Activated CD4-positive, alpha-beta T cell treated with anti-CD3 and anti-CD28 coated beads, Interleukin-2, Interleukin-6, amounts not matched to agents 100 ng/mL and 50 ng/mL, durations not matched to agents 16 hours and 8 hours (primary cell): ENCODE data around the gene REPIN1.
"Not testable (repeated sequence)": the region's sequence is repeated elsewhere in the genome, so short reads cannot be mapped to it uniquely, and the experiment has no call there.

Experiments used
- DNase-seq: peaks from one replicate; pipeline ENCODE4 v3.0.0-alpha.2; 2020

The REPIN1 gene

DNA sequence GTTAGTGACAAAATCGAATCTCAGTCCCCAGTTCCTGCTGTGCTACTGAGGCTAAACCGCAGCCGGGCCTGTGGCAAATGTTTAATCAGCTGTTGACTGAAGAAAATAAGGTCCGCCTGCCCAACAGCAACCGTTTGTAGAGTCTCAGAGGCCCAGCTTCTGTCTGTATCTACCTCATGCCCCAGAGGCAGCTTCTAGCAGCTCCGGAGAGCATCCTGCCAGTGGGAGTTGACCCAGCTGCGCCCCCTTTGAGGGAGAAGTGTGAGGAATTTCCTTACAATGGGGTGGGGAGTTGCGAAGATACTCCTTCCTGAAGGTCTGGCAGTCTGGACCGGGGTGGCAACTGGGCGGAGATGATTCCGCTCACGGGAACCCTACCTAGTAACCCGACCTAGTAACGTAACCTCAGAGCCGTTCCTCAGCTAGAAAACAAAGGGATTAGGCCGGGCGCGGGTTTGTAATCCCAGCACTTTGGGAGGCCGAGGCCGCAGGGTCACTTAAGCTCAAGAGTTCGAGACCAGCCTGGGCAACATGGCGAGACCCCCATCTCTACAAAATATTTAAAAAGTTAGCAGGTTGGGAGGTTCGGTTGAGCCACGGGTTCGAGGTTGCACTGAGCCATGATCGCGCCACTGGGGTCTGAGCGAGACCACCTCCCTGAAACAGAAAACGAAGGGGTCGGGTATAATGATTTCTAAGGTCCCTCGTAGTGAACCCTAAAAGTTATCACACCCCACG lies 9.7 kb downstream of the REPIN1 start:
- peak; percentile 48 for DNase-seq

- peak; percentile 97 for DNase-seq
Measured at GRCh38 chr7:150378853-150379440, 10.3 kb downstream of the REPIN1 start, which contains the start of gene ZNF775. Gene ZNF775, plus strand, starts transcription at chr7:150379330. Its CDS starts 9,141 bp downstream, at chr7:150388471.

GRCh38 chr7:150379441-150380379 lies 11.1 kb downstream of the REPIN1 start:
- DNase-seq: peak; percentile 29

DNA sequence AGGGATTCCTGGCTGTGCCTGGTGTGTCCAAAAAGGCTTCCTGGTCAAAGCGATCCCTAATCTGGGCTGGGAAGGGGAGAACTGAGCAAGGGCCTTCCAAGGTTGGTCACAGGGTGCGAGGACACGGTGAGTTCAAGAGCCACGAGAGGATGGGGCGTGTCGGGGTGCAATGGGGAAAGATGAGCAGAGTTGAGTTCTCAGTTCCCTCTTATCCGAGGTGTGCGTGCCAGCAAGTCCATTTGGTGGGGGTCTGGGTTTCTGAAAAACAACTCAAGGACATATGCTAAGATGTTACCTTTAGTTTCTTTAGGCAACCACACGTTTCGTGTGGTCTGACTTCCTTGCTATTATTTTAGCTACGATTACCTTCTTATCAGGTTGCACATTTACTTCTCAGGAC lies 11.8 kb downstream of the REPIN1 start:
- no peak for DNase-seq

GRCh38 chr7:150381096-150381495 lies 12.5 kb downstream of the REPIN1 start:
- DNase-seq: no peak

DNA sequence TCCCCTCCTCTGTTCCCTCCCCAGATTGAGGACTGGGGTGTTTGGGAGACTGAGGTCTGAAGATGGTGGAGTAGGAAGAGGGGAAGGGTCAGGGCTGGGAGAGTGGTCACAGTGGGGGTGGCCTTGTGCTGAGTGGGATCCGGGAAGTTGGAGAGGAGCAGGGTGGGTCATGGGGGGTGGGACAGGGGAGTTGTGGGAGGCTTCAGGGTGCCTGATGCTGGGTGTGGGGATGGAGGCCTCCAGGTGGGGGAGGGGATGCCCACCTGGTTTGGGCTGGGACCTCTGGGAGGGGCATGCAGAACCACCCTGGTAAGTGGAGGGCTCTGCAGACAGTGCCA lies 13.1 kb downstream of the REPIN1 start:
- no peak for DNase-seq

GRCh38 chr7:150382123-150382843 lies 13.7 kb downstream of the REPIN1 start:
- DNase-seq: no peak

DNA sequence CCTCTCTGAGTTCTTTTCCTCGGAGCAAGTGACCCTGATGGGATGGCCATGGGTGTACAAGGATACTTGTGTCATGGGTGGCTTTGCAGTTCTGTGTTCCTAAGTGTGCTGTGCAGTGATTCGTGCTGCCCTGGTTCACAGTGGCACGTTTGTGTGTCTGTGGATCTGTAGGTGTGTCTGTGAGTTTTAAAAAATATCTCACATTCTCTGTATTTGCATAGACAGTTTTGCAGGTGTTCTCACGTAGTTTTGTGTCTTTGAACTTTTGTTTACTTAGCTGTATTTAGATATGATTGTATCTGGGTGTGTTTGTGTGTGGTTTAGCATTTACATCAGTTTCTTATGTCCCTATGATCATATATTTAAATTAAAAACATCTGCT lies 14.2 kb downstream of the REPIN1 start:
- no peak for DNase-seq

DNA sequence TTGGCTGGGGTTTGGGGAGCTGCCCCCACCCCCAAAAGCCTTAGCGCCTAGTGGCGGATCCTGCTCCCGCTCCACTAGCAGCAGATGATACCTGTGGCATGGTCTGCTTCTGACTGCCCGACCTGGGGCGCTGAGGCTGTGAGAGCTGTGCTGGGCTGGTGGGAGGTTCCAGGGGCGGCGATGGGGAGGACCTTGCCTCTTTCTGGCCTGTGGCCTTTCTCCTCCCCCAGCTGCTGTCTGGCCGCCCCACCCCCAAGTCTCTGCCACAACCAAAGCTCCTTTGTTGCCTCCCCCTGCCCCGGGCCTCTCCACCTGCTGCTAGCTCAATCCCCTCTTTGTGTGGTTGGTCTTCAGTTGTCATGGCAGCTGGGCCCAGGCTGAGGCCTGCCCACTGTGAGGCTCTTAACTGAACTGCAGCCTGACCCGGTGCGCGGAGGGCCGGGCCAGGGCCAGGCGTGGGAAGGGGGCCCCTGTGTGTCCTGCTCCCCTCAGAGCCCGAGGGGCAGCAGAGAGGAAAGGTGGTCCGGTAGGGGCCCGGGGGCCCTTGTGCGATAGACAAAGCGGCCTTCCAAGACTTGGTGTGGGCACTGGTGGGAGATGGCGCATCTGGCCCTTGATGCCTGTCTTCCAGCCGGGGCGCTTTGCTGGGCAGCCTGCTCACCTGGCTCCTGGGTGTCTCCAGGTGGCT lies 15.2 kb downstream of the REPIN1 start:
- DNase-seq: no peak

- no peak for DNase-seq
Measured at GRCh38 chr7:150384406-150385301, 16.0 kb downstream of the REPIN1 start.

DNA sequence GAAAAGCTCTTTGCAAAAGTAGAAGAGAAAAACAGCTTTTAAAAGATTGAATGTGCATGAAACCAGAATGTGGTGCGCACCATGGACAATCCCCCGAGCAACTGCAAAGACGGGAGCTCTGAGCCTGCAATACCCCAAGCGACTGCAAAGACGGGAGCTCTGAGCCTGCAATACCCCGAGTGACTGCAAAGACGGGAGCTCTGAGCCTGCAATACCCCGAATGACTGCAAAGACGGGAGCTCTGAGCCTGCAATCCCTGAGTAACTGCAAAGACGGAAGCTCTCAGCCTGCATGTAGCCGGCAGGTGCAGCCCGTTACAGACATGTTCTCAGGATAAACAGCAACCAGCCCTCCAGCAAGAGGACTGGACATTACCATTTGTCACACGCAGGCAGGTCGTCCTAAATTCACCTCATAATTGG lies 16.7 kb downstream of the REPIN1 start:
- DNase-seq: no peak

- not testable (repeated sequence) for DNase-seq
Measured at GRCh38 chr7:150385884-150386283, 17.3 kb downstream of the REPIN1 start.

DNA sequence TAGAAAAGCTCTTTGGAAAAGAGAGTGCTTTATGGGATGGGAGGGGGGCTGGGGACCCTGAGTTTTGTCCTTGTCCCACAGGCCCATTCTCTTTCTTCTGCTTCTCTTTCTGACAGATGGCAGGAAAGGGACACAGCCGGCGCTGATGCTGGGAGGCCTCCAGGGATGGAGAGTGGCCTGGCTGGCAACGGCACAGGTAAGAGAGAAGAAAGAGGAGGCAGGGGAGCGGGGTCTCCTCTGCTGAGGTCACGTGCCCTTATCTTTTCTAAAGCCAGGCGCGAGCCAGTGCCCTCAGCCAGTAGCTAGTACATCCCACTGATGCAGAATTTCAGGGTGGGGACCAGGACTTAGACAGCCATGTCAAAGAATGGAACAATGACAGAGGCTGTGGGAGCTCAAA lies 19.7 kb downstream of the REPIN1 start:
- DNase-seq: no peak

DNA sequence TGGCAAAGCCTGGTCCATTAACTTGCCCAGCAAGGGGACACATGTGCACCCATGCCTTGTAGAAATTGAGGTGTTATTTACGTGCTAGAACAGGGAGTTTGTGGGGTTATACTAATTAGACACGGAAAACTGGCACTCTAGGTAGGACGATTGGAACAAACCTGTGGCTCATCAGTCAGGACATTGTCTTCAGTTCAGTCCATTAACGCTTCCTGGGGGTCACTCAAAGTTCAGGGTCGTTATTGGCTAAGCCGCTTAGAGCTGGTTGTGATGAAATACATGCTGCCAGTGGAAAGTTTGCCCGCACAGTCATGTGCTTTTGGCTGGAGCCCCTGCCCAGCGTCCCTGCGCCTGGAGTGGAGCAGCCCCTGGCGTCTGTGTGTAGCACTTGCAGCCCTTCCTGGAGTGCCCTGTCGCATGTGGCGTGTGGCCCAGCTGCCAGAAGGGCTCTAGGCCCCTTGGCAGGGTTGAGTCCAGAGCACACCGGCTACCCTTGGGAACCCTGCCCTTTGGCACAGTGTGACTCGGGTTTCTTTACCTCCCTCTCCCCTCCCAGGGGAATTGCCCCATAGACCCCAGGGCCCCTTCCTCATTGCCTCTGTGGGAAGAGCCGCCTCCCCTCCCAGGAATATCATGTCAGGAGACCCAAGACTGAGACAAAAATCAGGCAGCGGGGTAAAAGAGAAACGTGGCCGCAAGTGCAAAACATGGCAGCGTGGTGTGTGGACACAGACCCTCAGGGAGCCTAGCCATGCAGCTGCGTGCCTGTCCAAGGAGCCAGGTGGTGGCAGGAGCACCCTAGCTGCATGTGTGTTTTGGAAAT lies 20.3 kb downstream of the REPIN1 start:
- DNase-seq: no peak

- DNase-seq: no peak
Measured at GRCh38 chr7:150389532-150389816, 20.9 kb downstream of the REPIN1 start.

- DNase-seq: no peak
Measured at GRCh38 chr7:150390205-150390604, 21.6 kb downstream of the REPIN1 start.

DNA sequence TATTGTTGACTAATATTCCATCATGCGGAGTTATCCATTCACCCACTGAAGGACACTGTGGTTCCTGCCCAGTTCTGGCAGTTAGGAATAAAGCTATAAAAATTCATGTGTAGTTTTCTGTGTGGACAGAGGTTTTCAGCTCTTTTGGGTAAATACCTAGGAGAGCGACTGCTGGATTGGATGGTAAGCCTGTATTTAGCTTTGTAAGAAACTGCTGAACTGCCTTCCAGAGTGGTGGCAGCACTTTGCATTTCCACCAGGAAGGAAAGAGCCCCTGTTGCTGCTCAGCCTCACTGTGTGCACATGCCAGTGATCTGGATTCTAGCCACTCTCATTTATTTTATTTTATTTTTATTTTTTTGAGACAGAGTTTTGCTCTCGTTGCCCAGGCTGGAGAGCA lies 24.7 kb downstream of the REPIN1 start:
- DNase-seq: no peak

- no peak for DNase-seq
Measured at GRCh38 chr7:150396426-150396825, 27.8 kb downstream of the REPIN1 start.

- DNase-seq: no peak
Measured at GRCh38 chr7:150396851-150397260, 28.2 kb downstream of the REPIN1 start.

DNA sequence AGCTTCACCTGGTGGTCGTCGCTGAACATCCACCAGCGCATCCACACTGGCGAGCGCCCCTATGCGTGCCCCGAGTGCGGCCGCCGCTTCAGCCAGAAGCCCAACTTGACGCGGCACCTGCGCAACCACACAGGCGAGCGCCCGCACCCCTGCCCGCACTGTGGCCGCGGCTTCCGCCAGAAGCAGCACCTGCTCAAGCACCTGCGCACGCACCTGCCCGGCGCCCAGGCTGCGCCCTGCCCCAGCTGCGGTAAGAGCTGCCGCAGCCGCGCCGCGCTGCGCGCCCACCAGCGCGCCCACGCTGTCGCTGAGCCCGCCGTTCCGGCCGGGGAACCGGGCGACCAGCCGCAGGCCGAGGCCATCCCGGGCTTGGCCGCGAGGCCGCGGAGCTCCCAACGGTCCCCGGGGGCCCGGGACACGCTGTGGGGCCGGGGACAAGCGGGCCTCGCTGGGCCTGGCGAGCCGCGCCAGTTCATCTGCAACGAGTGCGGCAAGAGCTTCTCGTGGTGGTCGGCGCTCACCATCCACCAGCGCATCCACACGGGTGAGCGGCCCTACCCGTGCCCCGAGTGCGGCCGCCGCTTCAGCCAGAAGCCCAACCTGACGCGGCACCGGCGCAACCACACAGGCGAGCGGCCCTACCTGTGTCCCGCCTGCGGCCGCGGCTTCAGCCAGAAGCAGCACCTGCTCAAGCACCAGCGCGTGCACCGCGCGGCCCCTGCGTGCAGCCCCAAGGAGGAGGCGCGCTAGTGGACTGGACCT lies 28.9 kb downstream of the REPIN1 start:
- no peak for DNase-seq
